Activated T-helper 9 cell treated with anti-CD3 and anti-CD28 coated beads, Interleukin-2, amount 50 U/mL, for 16 hours (primary cell): ENCODE results near the gene ADRM1.

Source experiments
- DNase-seq: peaks from one replicate; pipeline ENCODE4 v3.0.0-alpha.2; 2020; ENCODE audit warnings: low read depth

The ADRM1 gene

GRCh38 chr20:62323980-62324906 is 21.4 kb downstream of the ADRM1 start:
- DNase-seq, result no peak

- no peak for DNase-seq
Measured at GRCh38 chr20:62325172-62325905, 22.5 kb downstream of the ADRM1 start.

- no peak for DNase-seq
Measured at GRCh38 chr20:62326559-62326958, 23.8 kb downstream of the ADRM1 start.

- no peak for DNase-seq
Measured at GRCh38 chr20:62326959-62327725, 24.3 kb downstream of the ADRM1 start.

GRCh38 chr20:62327726-62328495 is 25.1 kb downstream of the ADRM1 start:
- no peak for DNase-seq

GRCh38 chr20:62328684-62329388 is 26.0 kb downstream of the ADRM1 start:
- no peak for DNase-seq

- DNase-seq, result no peak
Measured at GRCh38 chr20:62329389-62330377, 26.9 kb downstream of the ADRM1 start.

GRCh38 chr20:62330576-62331317 is 27.9 kb downstream of the ADRM1 start:
- DNase-seq, result no peak

- no peak for DNase-seq
Measured at GRCh38 chr20:62331347-62331746, 28.6 kb downstream of the ADRM1 start.

- DNase-seq, result no peak
Measured at GRCh38 chr20:62332421-62332820, 29.6 kb downstream of the ADRM1 start.

GRCh38 chr20:62332989-62333819 is 30.4 kb downstream of the ADRM1 start:
- DNase-seq, result no peak

GRCh38 chr20:62333820-62334595 is 31.2 kb downstream of the ADRM1 start:
- DNase-seq, result no peak

GRCh38 chr20:62334881-62335280 is 32.1 kb downstream of the ADRM1 start:
- DNase-seq, result no peak

- no peak for DNase-seq
Measured at GRCh38 chr20:62335532-62335931, 32.7 kb downstream of the ADRM1 start.

- no peak for DNase-seq
Measured at GRCh38 chr20:62336329-62336728, 33.5 kb downstream of the ADRM1 start.

GRCh38 chr20:62336775-62337557 is 34.2 kb downstream of the ADRM1 start:
- no peak for DNase-seq
